Activated naive CD8-positive, alpha-beta T cell treated with anti-CD3 and anti-CD28 coated beads for 36 hours (primary cell): Measurements from ENCODE around the gene SDCCAG8. TPM values are rescaled to one million over a fixed set of nuclear protein-coding genes. Genes with fewer than 3 reads are reported as not detected.

Source experiments
- DNase-seq: peaks from one replicate; pipeline ENCODE4 v3.0.0; 2021
- H3K27ac Mint-ChIP-seq: one replicate; pipeline ENCODE4 v1.8.0; 2022; ENCODE audit warnings: mild to moderate bottlenecking, moderate library complexity, mixed read lengths
- H3K27me3 Mint-ChIP-seq: one replicate; pipeline ENCODE4 v1.8.0; 2022; ENCODE audit warnings: mild to moderate bottlenecking, mixed read lengths
- H3K36me3 Mint-ChIP-seq: one replicate; pipeline ENCODE4 v1.8.0; 2021; ENCODE audit warnings: mild to moderate bottlenecking, mixed read lengths
- H3K4me1 Mint-ChIP-seq: one replicate; pipeline ENCODE4 v1.8.0; 2021; ENCODE audit warnings: mixed read lengths
- H3K4me3 Mint-ChIP-seq: one replicate; pipeline ENCODE4 v1.8.0; 2022; ENCODE audit warnings: mild to moderate bottlenecking, moderate library complexity, mixed read lengths
- H3K9me3 Mint-ChIP-seq: one replicate; pipeline ENCODE4 v1.8.0; 2022; ENCODE audit warnings: mixed read lengths
- total RNA-seq, 2 experiments: library from RNA; stranded (reverse); gene quantifications; one replicate each; pipeline ENCODE4 v1.2.3, GENCODE V29; 2021

The SDCCAG8 gene
- total RNA-seq, 2 experiments from 2014 or later: 24.2 to 24.7 TPM

GRCh38 chr1:243351337-243351736, 95.5 kb downstream of the SDCCAG8 start:
- no peak overlapping the region for H3K27ac Mint-ChIP-seq
- H3K36me3 Mint-ChIP-seq: peaks cover 18% of the 10 kb centered on the region
- peaks cover 10% of the 10 kb centered on the region for H3K4me1 Mint-ChIP-seq
- no peak overlapping the region for H3K4me3 Mint-ChIP-seq
- no peaks in the 10 kb centered on the region for H3K9me3 Mint-ChIP-seq
- H3K27me3 Mint-ChIP-seq: no peaks in the 10 kb centered on the region
- no peak for DNase-seq

GRCh38 chr1:243354511-243355153, 98.8 kb downstream of the SDCCAG8 start:
- no peak for DNase-seq
- no peaks in the 10 kb centered on the region for H3K9me3 Mint-ChIP-seq
- no peaks in the 10 kb centered on the region for H3K27me3 Mint-ChIP-seq
- peaks cover 10% of the 10 kb centered on the region for H3K4me1 Mint-ChIP-seq
- H3K36me3 Mint-ChIP-seq: peaks cover 24% of the 10 kb centered on the region
- H3K27ac Mint-ChIP-seq: no peak overlapping the region
- no peak overlapping the region for H3K4me3 Mint-ChIP-seq

DNA sequence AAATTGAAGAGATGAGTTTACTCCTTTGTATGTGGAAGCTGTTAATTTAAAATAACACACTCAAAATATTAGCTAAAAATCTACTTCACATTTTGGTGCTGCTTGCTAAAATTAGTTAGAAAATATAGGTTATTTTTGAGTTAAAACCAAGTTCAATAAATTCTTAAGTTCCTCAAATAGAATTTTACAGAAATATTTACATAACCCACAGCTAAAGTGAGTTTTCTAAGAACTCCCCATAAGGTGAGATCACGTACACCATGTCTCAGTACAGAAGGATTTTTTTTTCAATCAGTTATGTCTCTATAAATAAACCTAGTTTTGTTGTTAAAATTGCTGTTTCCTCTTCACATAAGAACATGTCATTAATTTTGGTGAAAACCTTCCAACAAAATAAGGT, 108.0 kb downstream of the SDCCAG8 start:
- no peaks in the 10 kb centered on the region for H3K4me1 Mint-ChIP-seq
- DNase-seq: no peak
- H3K4me3 Mint-ChIP-seq: no peak overlapping the region
- no peak overlapping the region for H3K27ac Mint-ChIP-seq
- no peaks in the 10 kb centered on the region for H3K9me3 Mint-ChIP-seq
- peaks cover 19% of the 10 kb centered on the region for H3K36me3 Mint-ChIP-seq
- no peaks in the 10 kb centered on the region for H3K27me3 Mint-ChIP-seq

DNA sequence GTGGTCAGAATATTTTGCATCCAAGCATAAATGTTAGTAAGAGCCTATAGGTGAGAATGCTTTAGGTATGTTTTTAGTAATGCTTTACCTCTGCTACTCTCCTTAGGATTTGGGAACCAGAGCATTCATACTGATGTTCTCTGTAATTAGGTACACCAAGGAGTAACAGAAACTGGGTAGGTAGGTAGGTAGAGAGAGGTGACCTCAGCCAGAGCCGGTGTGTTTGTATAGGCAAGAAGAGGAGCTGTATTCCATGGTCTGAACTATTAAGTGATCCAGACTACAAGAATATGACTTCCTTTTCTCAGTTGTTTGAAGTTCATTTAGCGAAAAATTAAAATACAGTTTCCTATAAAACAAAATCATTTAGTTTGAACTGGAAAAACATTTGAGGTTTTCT, 108.5 kb downstream of the SDCCAG8 start:
- Mint-ChIP-seq H3K27me3 (no peaks in the 10 kb centered on the region), H3K4me3 (no peak overlapping the region), H3K27ac (no peak overlapping the region), H3K36me3 (peaks cover 23% of the 10 kb centered on the region), H3K9me3 (no peaks in the 10 kb centered on the region), H3K4me1 (no peaks in the 10 kb centered on the region)
- DNase-seq: no peak

DNA sequence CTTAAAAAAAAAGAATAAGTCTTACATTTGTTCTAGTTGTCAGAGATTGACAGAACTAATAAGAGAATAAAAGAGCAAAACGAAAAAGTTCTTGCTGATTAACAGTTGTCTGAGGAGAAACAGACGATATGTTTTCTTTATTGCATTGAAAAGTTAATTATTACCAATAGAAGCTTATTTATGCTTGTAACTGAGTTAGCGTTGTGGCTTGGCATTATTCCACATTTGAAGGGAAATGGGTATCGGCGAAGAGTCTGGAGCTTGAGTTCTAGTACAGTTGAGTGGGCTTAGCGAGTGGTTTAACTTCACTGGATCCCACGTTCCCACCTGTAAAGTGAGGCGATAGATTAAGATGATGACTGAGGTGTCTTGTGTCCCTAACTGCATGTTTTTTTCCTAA, 109.0 kb downstream of the SDCCAG8 start:
- H3K36me3 Mint-ChIP-seq: peaks cover 26% of the 10 kb centered on the region
- H3K9me3 Mint-ChIP-seq: no peaks in the 10 kb centered on the region
- no peak overlapping the region for H3K4me3 Mint-ChIP-seq
- H3K27ac Mint-ChIP-seq: no peak overlapping the region
- H3K4me1 Mint-ChIP-seq: no peaks in the 10 kb centered on the region
- no peak for DNase-seq
- no peaks in the 10 kb centered on the region for H3K27me3 Mint-ChIP-seq

GRCh38 chr1:243367314-243367713, 111.5 kb downstream of the SDCCAG8 start:
- no peak for DNase-seq
- H3K4me3 Mint-ChIP-seq: no peak overlapping the region
- H3K27me3 Mint-ChIP-seq: no peaks in the 10 kb centered on the region
- H3K36me3 Mint-ChIP-seq: peaks cover 21% of the 10 kb centered on the region
- no peaks in the 10 kb centered on the region for H3K9me3 Mint-ChIP-seq
- no peaks in the 10 kb centered on the region for H3K4me1 Mint-ChIP-seq
- H3K27ac Mint-ChIP-seq: no peak overlapping the region

GRCh38 chr1:243374412-243374811, 118.6 kb downstream of the SDCCAG8 start:
- Mint-ChIP-seq H3K4me3 (no peak overlapping the region), H3K36me3 (peaks cover 29% of the 10 kb centered on the region), H3K27me3 (no peaks in the 10 kb centered on the region), H3K27ac (no peak overlapping the region), H3K4me1 (no peaks in the 10 kb centered on the region), H3K9me3 (peaks cover 8% of the 10 kb centered on the region)
- no peak for DNase-seq

DNA sequence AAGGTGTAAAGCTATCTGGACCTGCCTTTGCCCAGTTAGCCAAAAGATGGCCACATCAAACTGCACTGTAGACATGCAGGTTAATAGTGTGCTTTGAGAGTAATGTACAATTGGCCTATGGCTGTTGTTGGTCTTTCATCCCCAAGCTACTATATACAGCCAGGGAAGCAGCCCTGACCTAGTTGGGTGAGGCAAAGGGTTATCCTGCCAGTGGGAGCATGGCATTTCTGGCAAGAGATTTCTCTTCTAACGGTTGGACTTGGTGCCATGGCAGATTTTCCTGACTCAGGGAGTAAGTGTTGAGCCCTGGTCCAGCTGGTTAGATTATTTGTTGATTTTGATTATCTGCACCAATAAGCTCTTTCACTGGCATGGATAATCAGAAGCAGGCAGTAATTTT, 119.8 kb downstream of the SDCCAG8 start:
- peaks cover 8% of the 10 kb centered on the region for H3K9me3 Mint-ChIP-seq
- no peak overlapping the region for H3K27ac Mint-ChIP-seq
- DNase-seq: no peak
- no peaks in the 10 kb centered on the region for H3K27me3 Mint-ChIP-seq
- no peaks in the 10 kb centered on the region for H3K4me1 Mint-ChIP-seq
- H3K4me3 Mint-ChIP-seq: no peak overlapping the region
- H3K36me3 Mint-ChIP-seq: peaks cover 25% of the 10 kb centered on the region

DNA sequence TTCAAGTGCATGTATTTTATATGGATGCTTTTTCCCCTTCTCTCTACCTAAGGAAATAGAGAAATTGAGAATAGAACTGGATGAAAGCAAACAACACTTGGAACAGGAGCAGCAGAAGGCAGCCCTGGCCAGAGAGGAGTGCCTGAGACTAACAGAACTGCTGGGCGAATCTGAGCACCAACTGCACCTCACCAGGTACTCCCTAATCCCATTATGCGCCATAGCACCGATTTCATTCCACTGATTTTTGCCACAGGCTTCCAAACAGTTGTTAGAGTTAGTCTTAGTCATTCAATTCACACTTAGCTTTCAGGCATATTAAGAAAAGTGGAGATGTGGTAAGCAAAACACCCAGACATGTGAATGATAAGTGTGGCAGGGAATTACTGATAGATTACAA, 122.8 kb downstream of the SDCCAG8 start:
- Mint-ChIP-seq H3K27me3 (no peaks in the 10 kb centered on the region), H3K9me3 (peaks cover 5% of the 10 kb centered on the region), H3K4me3 (no peak overlapping the region), H3K27ac (no peak overlapping the region), H3K36me3 (peaks cover 26% of the 10 kb centered on the region), H3K4me1 (no peaks in the 10 kb centered on the region)
- DNase-seq: no peak

- DNase-seq: no peak
- Mint-ChIP-seq H3K4me3 (no peak overlapping the region), H3K27me3 (no peaks in the 10 kb centered on the region), H3K4me1 (no peaks in the 10 kb centered on the region), H3K36me3 (peaks cover 21% of the 10 kb centered on the region), H3K9me3 (peaks cover 3% of the 10 kb centered on the region), H3K27ac (no peak overlapping the region)
Observed at GRCh38 chr1:243379208-243379607, 123.4 kb downstream of the SDCCAG8 start.

DNA sequence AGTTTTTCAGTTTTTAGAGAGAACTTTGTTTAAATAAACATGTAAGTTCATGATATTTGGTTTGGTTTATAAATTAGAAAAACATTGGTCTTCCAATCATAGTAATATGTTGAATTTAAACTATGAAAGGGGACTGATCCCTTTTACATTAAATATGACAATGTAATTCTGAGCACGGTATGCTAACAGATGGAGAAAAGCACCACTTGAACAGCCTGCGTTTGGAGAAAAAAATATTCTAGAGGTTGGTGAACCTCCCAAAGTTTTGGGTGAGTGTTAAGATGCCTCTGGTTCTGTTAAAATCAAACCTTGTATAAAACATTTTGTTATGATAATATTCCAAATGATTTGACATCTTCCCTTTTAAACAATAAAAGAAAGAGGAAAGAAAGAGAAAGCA, 123.9 kb downstream of the SDCCAG8 start:
- Mint-ChIP-seq H3K36me3 (peaks cover 17% of the 10 kb centered on the region), H3K9me3 (no peaks in the 10 kb centered on the region), H3K4me3 (no peak overlapping the region), H3K4me1 (no peaks in the 10 kb centered on the region), H3K27ac (no peak overlapping the region), H3K27me3 (no peaks in the 10 kb centered on the region)
- no peak for DNase-seq

DNA sequence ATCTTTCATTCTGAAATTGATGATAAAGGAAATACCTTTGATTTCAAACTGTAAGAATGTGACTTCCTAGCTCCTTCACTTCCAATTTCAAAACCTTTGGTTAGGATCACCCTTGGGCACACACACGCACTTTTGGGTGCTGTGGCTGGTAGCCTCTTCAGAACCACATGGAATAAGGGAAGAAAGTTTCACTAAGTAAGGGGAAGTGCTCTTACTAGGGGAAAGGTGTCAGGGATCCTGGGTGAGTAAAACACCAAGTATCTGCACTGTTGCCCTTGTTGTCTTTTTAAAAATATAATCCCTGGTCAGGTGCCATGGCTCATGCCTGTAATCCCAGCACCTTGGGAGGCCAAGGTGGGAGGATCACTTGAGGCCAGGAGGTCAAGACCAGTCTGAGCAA, 132.4 kb downstream of the SDCCAG8 start:
- H3K36me3 Mint-ChIP-seq: peaks cover 5% of the 10 kb centered on the region
- no peak for DNase-seq

DNA sequence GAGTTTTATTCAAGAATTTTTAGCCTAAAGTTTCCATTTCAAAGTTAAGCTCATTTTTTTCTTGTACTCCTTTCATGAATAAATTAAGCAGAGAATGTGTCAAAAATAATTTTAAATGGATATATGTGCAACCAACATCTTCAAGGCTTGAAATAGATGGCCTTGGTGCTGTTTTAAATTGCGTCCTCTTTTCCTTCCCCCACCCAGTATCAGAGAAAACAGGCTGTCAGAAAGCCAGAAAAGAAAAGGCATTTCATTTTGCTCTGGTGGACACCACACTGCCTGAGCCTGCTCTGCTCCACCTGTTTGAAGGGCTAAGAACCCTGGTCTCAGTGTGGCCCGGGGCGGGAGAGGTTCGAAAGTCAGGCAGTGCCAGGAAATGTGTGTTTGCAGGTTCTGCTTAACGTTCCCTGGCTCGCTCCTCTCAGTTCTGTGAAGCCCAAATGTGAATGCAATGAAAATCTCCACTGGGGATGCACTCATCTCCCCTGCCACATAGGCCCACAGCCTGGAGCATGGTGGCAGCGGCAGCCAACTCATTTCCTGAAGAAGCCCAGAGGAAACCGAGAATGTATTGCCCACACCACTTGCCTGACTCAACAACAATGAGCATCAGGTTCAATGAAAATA, 134.4 kb downstream of the SDCCAG8 start:
- Mint-ChIP-seq H3K4me1 (peaks cover 5% of the 10 kb centered on the region), H3K36me3 (peaks cover 5% of the 10 kb centered on the region), H3K27me3 (no peaks in the 10 kb centered on the region), H3K4me3 (no peak overlapping the region), H3K9me3 (no peaks in the 10 kb centered on the region), H3K27ac (no peak overlapping the region)
- DNase-seq: no peak

More for the DNA sequence above, 132.4 kb downstream of the SDCCAG8 start:
- H3K27ac Mint-ChIP-seq: no peak overlapping the region
- H3K27me3 Mint-ChIP-seq: no peaks in the 10 kb centered on the region
- H3K4me3 Mint-ChIP-seq: no peak overlapping the region
- no peaks in the 10 kb centered on the region for H3K9me3 Mint-ChIP-seq
- peaks cover 5% of the 10 kb centered on the region for H3K4me1 Mint-ChIP-seq

GRCh38 chr1:243391355-243391754, 135.5 kb downstream of the SDCCAG8 start:
- no peak overlapping the region for H3K27ac Mint-ChIP-seq
- no peak overlapping the region for H3K4me3 Mint-ChIP-seq
- no peaks in the 10 kb centered on the region for H3K9me3 Mint-ChIP-seq
- DNase-seq: no peak
- H3K4me1 Mint-ChIP-seq: peaks cover 5% of the 10 kb centered on the region
- H3K27me3 Mint-ChIP-seq: no peaks in the 10 kb centered on the region
- peaks cover 4% of the 10 kb centered on the region for H3K36me3 Mint-ChIP-seq

- H3K27me3 Mint-ChIP-seq: no peaks in the 10 kb centered on the region
- H3K4me3 Mint-ChIP-seq: no peak overlapping the region
- H3K4me1 Mint-ChIP-seq: peaks cover 5% of the 10 kb centered on the region
- peaks cover 8% of the 10 kb centered on the region for H3K36me3 Mint-ChIP-seq
- no peak overlapping the region for H3K27ac Mint-ChIP-seq
- no peaks in the 10 kb centered on the region for H3K9me3 Mint-ChIP-seq
- DNase-seq: no peak
Observed at GRCh38 chr1:243393096-243393495, 137.3 kb downstream of the SDCCAG8 start.

GRCh38 chr1:243394066-243394465, 138.2 kb downstream of the SDCCAG8 start:
- no peak for DNase-seq
- H3K27ac Mint-ChIP-seq: no peak overlapping the region
- H3K4me1 Mint-ChIP-seq: peaks cover 5% of the 10 kb centered on the region
- no peak overlapping the region for H3K4me3 Mint-ChIP-seq
- H3K36me3 Mint-ChIP-seq: peaks cover 8% of the 10 kb centered on the region
- H3K9me3 Mint-ChIP-seq: no peaks in the 10 kb centered on the region
- H3K27me3 Mint-ChIP-seq: no peaks in the 10 kb centered on the region
